SK-MEL-5 (cell line): ENCODE results near the gene MCAT. TPM values are rescaled to one million over a fixed set of nuclear protein-coding genes. Genes with fewer than 3 reads are reported as not detected.
"Not testable (repeated sequence)": the region's sequence is repeated elsewhere in the genome, so short reads cannot be mapped to it uniquely, and the experiment has no call there.

Experiments
- DNase-seq: peaks from one replicate; pipeline ENCODE4 v3.0.0-alpha.2; 2016; ENCODE audit warnings: low read depth, low spot score
- in situ Hi-C: cut with HindIII; loops from 2 replicates; pipeline ENCODE4 v1.10.0; 2016; ENCODE audit warnings: low sequenced_read_pairs, high pct_unique_total_duplicates, low pct_unique_long_range_greater_than_20kb
- total RNA-seq: library from RNA; depleted of rRNA; stranded (reverse); fragments of >200 nt; shearing (Covaris generic); gene quantifications from 2 replicates; pipeline ENCODE4 v1.2.3, GENCODE V29; 2014

Gene MCAT
- total RNA-seq, 1 experiment from 2014 or later: 17.3 TPM

GRCh38 chr22:43113526-43114251 is 29.5 kb downstream of the MCAT start:
- in situ Hi-C loops: no loop called here

GRCh38 chr22:43110927-43111623 is 32.1 kb downstream of the MCAT start:
- in situ Hi-C loops: no loop called here
- no peak for DNase-seq

More at GRCh38 chr22:43113526-43114251, 29.5 kb downstream of the MCAT start:
- DNase-seq: no peak

- in situ Hi-C loops: no loop called here
- peak; percentile 33 for DNase-seq
These were observed 32.7 kb downstream of the MCAT start, which contains the start of gene BIK for GRCh38 chr22:43110444-43110926. TSS of gene BIK (plus strand) at chr22:43110750. CDS start at chr22:43124023, 13,273 bp downstream.

- DNase-seq: no peak
- in situ Hi-C loops: no loop called here
These were observed 33.2 kb downstream of the MCAT start for GRCh38 chr22:43109921-43110443.

- in situ Hi-C loops: no loop called here
- no peak for DNase-seq
These were observed 33.7 kb downstream of the MCAT start for GRCh38 chr22:43109511-43109910.

GRCh38 chr22:43106302-43106701 is 36.9 kb downstream of the MCAT start:
- no peak for DNase-seq
- in situ Hi-C loops: no loop called here

- DNase-seq, in situ Hi-C loops: not testable (repeated sequence)
These were observed 38.2 kb downstream of the MCAT start for GRCh38 chr22:43104950-43105349.

- DNase-seq: peak; percentile 54
- in situ Hi-C loops: not testable (repeated sequence)
These were observed 39.1 kb downstream of the MCAT start for GRCh38 chr22:43104056-43104625.

GRCh38 chr22:43101306-43101705 is 41.9 kb downstream of the MCAT start:
- in situ Hi-C loops: no loop called here
- DNase-seq: no peak

GRCh38 chr22:43100225-43100624 is 43.0 kb downstream of the MCAT start:
- in situ Hi-C loops: no loop called here
- DNase-seq: peak; percentile 78

- in situ Hi-C loops: no loop called here
- DNase-seq: no peak
These were observed 44.1 kb downstream of the MCAT start for GRCh38 chr22:43099095-43099494.

GRCh38 chr22:43098356-43098755 is 44.8 kb downstream of the MCAT start:
- DNase-seq: no peak
- in situ Hi-C loops: no loop called here

- in situ Hi-C loops: no loop called here
- DNase-seq: no peak
These were observed 46.8 kb downstream of the MCAT start for GRCh38 chr22:43096420-43096819.

GRCh38 chr22:43094551-43094950 is 48.6 kb downstream of the MCAT start:
- DNase-seq: no peak
- in situ Hi-C loops: no loop called here

- in situ Hi-C loops: no loop called here
- DNase-seq: no peak
These were observed 49.1 kb downstream of the MCAT start for GRCh38 chr22:43094085-43094484.

GRCh38 chr22:43092085-43092484 is 51.1 kb downstream of the MCAT start:
- in situ Hi-C loops: no loop called here
- DNase-seq: no peak

GRCh38 chr22:43090130-43090789 is 52.9 kb downstream of the MCAT start:
- DNase-seq: peak; percentile 98
- in situ Hi-C loops: no loop called here
